K562 (cell line): Measurements from ENCODE around the gene ARID3A. TPM values are rescaled to one million over a fixed set of nuclear protein-coding genes. Genes with fewer than 3 reads are reported as not detected.

Experiments used
- ARID1B ChIP-seq: fragments of 450-650 bp; IDR thresholded peaks from 2 replicates; pipeline ENCODE4 v1.6.1; 2016; ENCODE audit warnings: antibody characterized with exemption, mild to moderate bottlenecking, inconsistent platforms
- ASH1L ChIP-seq: fragments of 450-650 bp; IDR thresholded peaks from 2 replicates; pipeline ENCODE4 v1.6.1; 2018; ENCODE audit warnings: borderline replicate concordance, mild to moderate bottlenecking, low read depth; ENCODE audit not compliant: partially characterized antibody
- BDP1 ChIP-seq: IDR thresholded peaks from 3 replicates; pipeline ENCODE4 v1.6.1; 2011; ENCODE audit not compliant: insufficient read length, insufficient read depth
- BRCA1 ChIP-seq, 2 experiments: fragments of 450-650 bp in 1 of 2; sonication (generic) in 1 of 2; formaldehyde crosslinking in 1 of 2; IDR thresholded peaks; 2 replicates each; pipeline versions ENCODE4 v1.5.0 to v1.6.1; 2017 to 2020; ENCODE audit warnings: mild to moderate bottlenecking in 1 of 2, missing genetic modification reagents in 1 of 2
- BRD9 ChIP-seq: fragments of 450-650 bp; IDR thresholded peaks from 2 replicates; pipeline ENCODE4 v1.6.1; 2018; ENCODE audit warnings: low read depth; ENCODE audit not compliant: partially characterized antibody
- DLX4 ChIP-seq: fragments of 250-450 bp; sonication (Bioruptor Pico); IDR thresholded peaks from 2 replicates; pipeline ENCODE4 v1.6.1; 2021; ENCODE audit warnings: mild to moderate bottlenecking
- ETV1 ChIP-seq: fragments of 450-650 bp; conservative IDR thresholded peaks from 2 replicates; pipeline ENCODE4 v1.6.1; 2016; ENCODE audit warnings: missing genetic modification characterization, control low read depth, low read depth, missing compliant biosample characterization
- HNRNPUL1 ChIP-seq: fragments of 200-400 bp; formaldehyde crosslinking; IDR thresholded peaks from 2 replicates; pipeline ENCODE4 v1.6.1; 2017; ENCODE audit warnings: low read length
- HSF4 ChIP-seq: fragments of 250-450 bp; sonication (Bioruptor Pico); IDR thresholded peaks from 2 replicates; pipeline ENCODE4 v2.1.2; 2022; ENCODE audit warnings: mild to moderate bottlenecking, moderate library complexity, borderline replicate concordance
- ILK ChIP-seq: fragments of 450-650 bp; IDR thresholded peaks from 2 replicates; pipeline ENCODE4 v1.6.1; 2016; ENCODE audit warnings: missing genetic modification characterization, low read depth, mild to moderate bottlenecking, missing compliant biosample characterization, moderate library complexity, borderline replicate concordance
- KLF10 ChIP-seq: fragments of 250-450 bp; sonication (Bioruptor Pico); IDR thresholded peaks from 2 replicates; pipeline ENCODE4 v1.6.1; 2021; ENCODE audit warnings: matching md5 sums
- MAX ChIP-seq: sonication (generic); formaldehyde crosslinking; IDR thresholded peaks from 2 replicates; pipeline ENCODE4 v1.9.0; 2022; ENCODE audit warnings: mild to moderate bottlenecking, missing genetic modification reagents
- MTA2 ChIP-seq: fragments of 450-650 bp; IDR thresholded peaks from 2 replicates; pipeline ENCODE4 v1.6.1; 2016; ENCODE audit warnings: low read depth
- PHTF2 ChIP-seq: fragments of 250-450 bp; sonication (Bioruptor Pico); IDR thresholded peaks from 2 replicates; pipeline ENCODE4 v1.5.0; 2021; ENCODE audit warnings: mild to moderate bottlenecking
- PKNOX1 ChIP-seq: fragments of 450-650 bp; IDR thresholded peaks from 2 replicates; pipeline ENCODE4 v1.6.1; 2016
- RAD51 ChIP-seq: fragments of 450-650 bp; IDR thresholded peaks from 2 replicates; pipeline ENCODE4 v1.7.1; 2016; ENCODE audit warnings: low read depth, mild to moderate bottlenecking, borderline replicate concordance
- RCOR1 ChIP-seq, 2 experiments: IDR thresholded peaks; 2 replicates each; pipeline ENCODE4 v1.6.1; 2012; ENCODE audit warnings: low read depth in 2 of 2, low read length in 2 of 2, borderline replicate concordance in 1 of 2, improper control_type of control experiment in 1 of 2
- SNRNP70 ChIP-seq: fragments of 200-400 bp; formaldehyde crosslinking; optimal IDR thresholded peaks from 2 replicates; pipeline ENCODE3; 2017; ENCODE audit warnings: low read depth, low read length
- TAL1 ChIP-seq: fragments of 450-650 bp; IDR thresholded peaks from 2 replicates; pipeline ENCODE4 v1.6.1; 2016; ENCODE audit warnings: mild to moderate bottlenecking
- TEAD2 ChIP-seq: fragments of 450-650 bp; IDR thresholded peaks from 2 replicates; pipeline ENCODE4 v1.6.1; 2016; ENCODE audit warnings: missing genetic modification characterization, control low read depth, missing compliant biosample characterization
- USF2 ChIP-seq: sonication (generic); formaldehyde crosslinking; IDR thresholded peaks from 2 replicates; pipeline ENCODE4 v1.5.0; 2020; ENCODE audit warnings: missing genetic modification reagents
- ZNF277 ChIP-seq: fragments of 250-450 bp; sonication (Bioruptor Pico); IDR thresholded peaks from 2 replicates; pipeline ENCODE4 v1.8.0; 2022; ENCODE audit warnings: inconsistent platforms, mild to moderate bottlenecking, moderate library complexity, borderline replicate concordance
- polyA plus RNA-seq, 8 experiments: library from polyadenylated mRNA; depleted of rRNA in 4 of 8; stranded (reverse) in 5 of 8; unstranded in 3 of 8; fragments of >200 nt; fragmentation: Nextera tagmentation in 2 of 8; fragmentation: Illumina TruSeq in 1 of 8; extraction: Ambion mirVana in 2 of 8; extraction: Trizol in 1 of 8; gene quantifications; 2 replicates each; pipeline versions ENCODE4 v1.2.1 to v1.2.3, GENCODE V29; 2011 to 2014; ENCODE audit warnings: inconsistent platforms in 1 of 8, missing spikeins in 1 of 8
- total RNA-seq, 7 experiments: library from RNA; depleted of rRNA in 6 of 7; stranded (reverse); fragments of >200 nt in 6 of 7; fragmentation: Illumina TruSeq in 2 of 7; extraction: Trizol in 2 of 7; gene quantifications; 2 replicates each; pipeline versions ENCODE4 v1.2.1 to v1.2.3, GENCODE V29; 2011 to 2021; ENCODE audit warnings: low replicate concordance in 1 of 7
- TF ChIP-seq, protein P1 (sequence below): fragments of 450-650 bp; formaldehyde crosslinking; IDR thresholded peaks from 2 replicates; pipeline ENCODE4 v1.4.0; 2020; ENCODE audit warnings: mild to moderate bottlenecking, mixed read lengths

ARID3A gene
- total and polyA plus RNA-seq, 9 of the 15 experiments (the other 6 are each of a cell fraction or from before 2014, with no cell fraction given), result 1.4 to 118 (median 31.2) TPM

GRCh38 chr19:961866-962620, 36.2 kb downstream of the ARID3A start (continued):
- no peak for TF ChIP-seq BRD9
- peak; percentile 54 for TF ChIP-seq USF2 (CRISPR knock-in tag)
- peak; percentile 55 to 98; a peak in 3 of 4 replicates for TF ChIP-seq RCOR1 (IDR thresholded peaks at IDR 0.05; ENCODE audit: borderline replicate concordance in 1 of 2, low read depth in 2 of 2, low read length in 2 of 2)
- TF ChIP-seq PHTF2 (CRISPR knock-in tag), result no peak
- TF ChIP-seq MAX, result no peak
- TF ChIP-seq HSF4 (CRISPR knock-in tag), result no peak
- no peak for TF ChIP-seq HNRNPUL1
- no peak for TF ChIP-seq SNRNP70
- TF ChIP-seq ARID1B, result peak; percentile 83
- no peak for TF ChIP-seq BDP1
- TF ChIP-seq ASH1L, result no peak
- TF ChIP-seq TAL1, result peak; percentile 72
- no peak for TF ChIP-seq ILK (tag)
- TF ChIP-seq ZNF277 (CRISPR knock-in tag), result no peak
- TF ChIP-seq, protein P1, sequence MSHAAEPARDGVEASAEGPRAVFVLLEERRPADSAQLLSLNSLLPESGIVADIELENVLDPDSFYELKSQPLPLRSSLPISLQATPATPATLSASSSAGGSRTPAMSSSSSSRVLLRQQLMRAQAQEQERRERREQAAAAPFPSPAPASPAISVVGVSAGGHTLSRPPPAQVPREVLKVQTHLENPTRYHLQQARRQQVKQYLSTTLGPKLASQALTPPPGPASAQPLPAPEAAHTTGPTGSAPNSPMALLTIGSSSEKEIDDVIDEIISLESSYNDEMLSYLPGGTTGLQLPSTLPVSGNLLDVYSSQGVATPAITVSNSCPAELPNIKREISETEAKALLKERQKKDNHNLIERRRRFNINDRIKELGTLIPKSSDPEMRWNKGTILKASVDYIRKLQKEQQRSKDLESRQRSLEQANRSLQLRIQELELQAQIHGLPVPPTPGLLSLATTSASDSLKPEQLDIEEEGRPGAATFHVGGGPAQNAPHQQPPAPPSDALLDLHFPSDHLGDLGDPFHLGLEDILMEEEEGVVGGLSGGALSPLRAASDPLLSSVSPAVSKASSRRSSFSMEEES (CRISPR knock-in tag), result no peak
- 0 out of 2 replicates have a peak, but pooled peaks have one; percentile 29 for TF ChIP-seq ETV1 (tag)
- no peak for TF ChIP-seq DLX4 (CRISPR knock-in tag)
- peak; percentile 66 for TF ChIP-seq RAD51
- peak; percentile 42 for TF ChIP-seq PKNOX1
- TF ChIP-seq BRCA1 (IDR thresholded peaks at IDR 0.05), result no peak
- TF ChIP-seq BRCA1 (CRISPR knock-in tag; IDR thresholded peaks at IDR 0.05), result no peak
- TF ChIP-seq TEAD2, result no peak
- TF ChIP-seq MTA2, result peak; percentile 33; the same call in 1 of the 2 replicates
- TF ChIP-seq KLF10 (CRISPR knock-in tag), result no peak
